Upper lobe of left lung (tissue), 4 donors: Measurements from ENCODE around the gene OSBPL5.

Experiments
- CTCF ChIP-seq, 6 experiments: fragments of 450-650 bp in 4 of 6; fragments of 200-600 bp in 2 of 6; sonication (generic) in 2 of 6; IDR thresholded peaks; one replicate each; pipeline ENCODE4 v1.5.1; 2016 to 2019; ENCODE audit warnings: antibody characterized with exemption in 6 of 6
- EP300 ChIP-seq, 4 donors: sonication (generic); formaldehyde crosslinking; IDR thresholded peaks; one replicate each; pipeline ENCODE4 v1.5.1; 2017; ENCODE audit warnings: antibody characterized with exemption in 4 of 4, control low read depth in 2 of 4
- POLR2A ChIP-seq, 4 donors: fragments of 450-650 bp; IDR thresholded peaks; one replicate each; pipeline ENCODE4 v1.5.1; 2016 to 2017; ENCODE audit warnings: antibody characterized with exemption in 4 of 4, mild to moderate bottlenecking in 2 of 4

DNA sequence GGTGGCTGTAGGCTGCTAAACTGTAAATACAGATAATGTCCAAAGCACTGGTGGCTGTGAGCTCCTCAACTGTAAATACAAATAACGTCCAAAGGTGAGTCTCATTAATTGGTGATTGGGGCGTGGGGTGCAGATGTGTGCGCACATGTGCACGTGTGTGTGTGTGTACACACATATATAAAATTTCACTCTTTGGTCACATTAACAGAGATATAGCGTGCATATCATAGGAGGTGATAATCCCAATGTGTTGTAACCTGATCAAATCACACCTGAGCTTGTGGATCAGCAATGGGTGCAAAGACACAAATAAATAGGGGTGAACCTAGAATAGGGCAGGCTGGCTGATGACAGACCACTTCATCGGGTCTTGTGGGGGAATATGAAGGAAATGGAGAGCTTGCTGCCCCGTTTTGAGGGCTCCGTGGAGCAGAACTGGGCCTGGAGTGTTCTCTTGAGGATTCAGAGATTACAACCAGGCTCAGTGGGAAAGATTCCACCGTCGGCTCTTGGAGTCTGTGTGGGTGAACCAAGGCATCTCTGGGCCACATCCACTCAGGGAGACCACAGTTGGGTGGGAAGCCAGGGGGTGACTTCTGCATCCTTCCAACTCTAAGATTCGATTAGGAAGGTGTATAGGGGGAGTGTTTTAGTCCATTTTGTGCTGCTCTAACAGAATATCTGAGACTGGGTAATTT lies 24.9 kb upstream of the OSBPL5 start:
- no peak for TF ChIP-seq EP300 (IDR thresholded peaks at IDR 0.05)
- no peak for TF ChIP-seq POLR2A (IDR thresholded peaks at IDR 0.05)
- no peak for TF ChIP-seq CTCF (IDR thresholded peaks at IDR 0.05)
